A549 (cell line): Measurements from ENCODE around the gene GLS.

Experiments used
- CTCF ChIP-seq: fragments of >200 bp; sonication (Bioruptor Twin); formaldehyde crosslinking; IDR thresholded peaks from 3 replicates; pipeline ENCODE4 v1.5.1; 2016
- POLR2A ChIP-seq: IDR thresholded peaks from 2 replicates; pipeline ENCODE4 v1.6.1; 2012; ENCODE audit warnings: mild to moderate bottlenecking, low read length
- RARB ChIP-seq: fragments of 250-450 bp; sonication (Bioruptor Pico); IDR thresholded peaks from 2 replicates; pipeline ENCODE4 v1.8.0; 2021; ENCODE audit warnings: mild to moderate bottlenecking, moderate library complexity
- REST ChIP-seq: fragments of 200-600 bp; sonication (generic); IDR thresholded peaks from 2 replicates; pipeline ENCODE4 v1.6.1; 2016; ENCODE audit warnings: antibody characterized with exemption, mild to moderate bottlenecking, moderate library complexity
- ZFP36 ChIP-seq: fragments of 450-650 bp; IDR thresholded peaks from 2 replicates; pipeline ENCODE4 v1.6.1; 2014; ENCODE audit warnings: borderline replicate concordance; ENCODE audit not compliant: partially characterized antibody

DNA sequence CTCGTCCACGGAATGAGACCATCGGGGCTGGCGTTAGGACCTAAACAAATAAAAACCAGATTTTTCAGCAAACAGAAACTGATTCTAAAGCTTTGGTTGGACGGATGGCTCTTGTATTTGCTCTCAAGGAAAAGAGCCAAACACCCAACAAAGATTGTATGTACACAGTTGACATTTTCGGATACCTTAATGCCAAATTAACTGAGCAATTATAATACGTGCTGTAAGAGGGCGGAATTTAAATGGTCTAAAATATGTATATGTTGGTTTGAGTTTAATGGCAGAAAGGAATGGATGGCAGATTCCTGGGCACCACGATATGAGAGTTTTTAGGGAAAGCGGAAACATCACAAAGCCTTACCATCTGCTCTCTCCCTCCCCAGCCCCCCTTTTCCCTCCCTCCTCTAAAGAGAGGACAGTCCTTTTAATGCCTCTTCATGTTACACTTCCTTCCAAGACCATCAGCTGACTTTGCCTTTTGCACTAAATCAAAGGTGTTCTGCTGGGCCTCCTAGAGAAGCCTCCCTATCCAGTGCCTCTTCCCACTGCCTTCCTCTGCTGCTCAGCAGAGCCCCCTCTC, 100.1 kb downstream of the GLS start:
- no peak for TF ChIP-seq CTCF
- no peak for TF ChIP-seq RARB (CRISPR knock-in tag)
- TF ChIP-seq POLR2A: no peak
- no peak for TF ChIP-seq REST
- TF ChIP-seq ZFP36: no peak
